Mesenteric fat pad (tissue), 1 donor: ENCODE results near the gene CLCN3. TPM values are rescaled to one million over a fixed set of nuclear protein-coding genes. Genes with fewer than 3 reads are reported as not detected.
"Not testable (repeated sequence)": the region's sequence is repeated elsewhere in the genome, so short reads cannot be mapped to it uniquely, and the experiment has no call there.

Experiments used
- DNase-seq: peaks from one replicate; pipeline ENCODE4 v3.0.0-alpha.2; 2020; ENCODE audit warnings: low spot score
- total RNA-seq: library from RNA; stranded (reverse); fragmentation: NEBNext Ultra II Directional; extraction: Animal tissue kit (Norgen Biotek cat#: 25700); gene quantifications from one replicate; pipeline ENCODE4 v1.2.1, GENCODE V29; 2021
- donor health status: DM: yes; HTN: yes; CAD: no.

CLCN3 gene
- total RNA-seq, 1 donor from 2014 or later = 28.7 TPM

DNA sequence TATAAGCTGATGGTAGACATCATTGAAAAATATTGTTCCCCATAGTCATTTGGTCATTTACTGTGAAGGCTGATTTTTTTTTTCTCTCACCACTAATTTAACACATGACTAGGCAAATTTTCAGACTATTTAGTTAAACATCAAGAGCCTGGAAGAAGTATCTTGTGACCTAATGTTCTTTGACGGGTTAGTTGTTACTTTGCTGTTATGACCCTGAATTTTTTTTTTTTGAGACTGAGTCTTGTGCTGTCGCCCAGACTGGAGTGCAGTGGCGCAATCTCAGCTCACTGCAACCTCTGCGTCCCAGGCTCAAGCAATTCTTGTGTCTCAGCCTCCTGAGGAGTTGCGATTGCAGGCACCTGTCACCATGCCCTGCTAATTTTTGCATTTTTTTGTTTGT is 70.4 kb downstream of the CLCN3 start:
- no peak for DNase-seq

DNA sequence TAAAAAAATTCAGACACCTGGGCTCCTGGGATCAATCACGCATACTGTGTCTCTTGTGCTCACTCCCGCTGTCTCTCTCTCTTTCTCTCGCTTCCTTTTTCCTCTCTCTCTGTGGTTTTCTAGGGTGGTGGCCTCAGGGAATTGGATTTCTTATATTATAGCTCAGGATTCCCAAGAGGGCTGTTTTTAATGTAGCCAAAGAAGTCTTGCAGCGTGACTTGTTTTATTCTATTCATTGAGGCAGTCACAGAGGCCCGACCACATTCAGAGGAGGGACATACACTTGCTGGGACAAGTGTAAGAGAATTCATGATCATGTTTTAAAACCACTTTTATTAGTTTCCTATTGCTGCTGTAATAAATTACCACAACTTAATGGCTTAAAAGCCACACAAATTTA is 78.0 kb downstream of the CLCN3 start:
- DNase-seq = no peak

DNA sequence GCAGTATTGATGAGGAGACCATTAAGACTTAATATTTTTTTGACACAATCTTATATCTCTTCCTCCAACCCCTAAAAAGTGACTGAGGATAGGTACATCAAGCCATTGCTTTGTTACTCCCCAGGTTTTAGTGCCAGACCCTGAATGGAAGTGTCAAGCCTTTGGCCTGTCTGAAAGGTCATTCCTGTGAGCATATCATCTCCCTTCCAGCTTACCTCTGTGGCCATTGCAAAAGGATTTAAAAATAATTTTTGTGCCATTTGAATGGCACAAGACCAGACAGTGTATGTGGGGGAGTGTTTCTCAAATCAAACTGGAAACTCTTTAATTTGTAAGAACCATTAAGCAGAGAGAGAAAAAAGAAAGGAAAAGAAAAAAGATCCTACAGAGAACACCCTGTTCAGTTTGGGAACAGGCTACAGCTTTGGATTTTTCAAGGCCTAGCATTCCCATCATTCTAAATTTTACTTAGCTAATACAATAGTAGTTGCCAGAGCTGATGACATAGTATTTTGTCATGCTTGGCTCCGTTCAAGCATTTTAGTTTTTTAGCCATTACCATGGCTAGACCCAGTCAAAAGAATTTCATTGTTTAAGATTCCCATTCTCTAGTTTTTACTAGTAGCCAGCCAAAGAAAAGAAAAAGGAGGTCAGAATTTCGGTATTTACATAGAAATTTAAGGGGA is 87.7 kb downstream of the CLCN3 start:
- DNase-seq = no peak

- no peak for DNase-seq
Measured at GRCh38 chr4:169715826-169716225, 95.4 kb downstream of the CLCN3 start.

- DNase-seq = no peak
Measured at GRCh38 chr4:169716677-169717076, 96.3 kb downstream of the CLCN3 start.

DNA sequence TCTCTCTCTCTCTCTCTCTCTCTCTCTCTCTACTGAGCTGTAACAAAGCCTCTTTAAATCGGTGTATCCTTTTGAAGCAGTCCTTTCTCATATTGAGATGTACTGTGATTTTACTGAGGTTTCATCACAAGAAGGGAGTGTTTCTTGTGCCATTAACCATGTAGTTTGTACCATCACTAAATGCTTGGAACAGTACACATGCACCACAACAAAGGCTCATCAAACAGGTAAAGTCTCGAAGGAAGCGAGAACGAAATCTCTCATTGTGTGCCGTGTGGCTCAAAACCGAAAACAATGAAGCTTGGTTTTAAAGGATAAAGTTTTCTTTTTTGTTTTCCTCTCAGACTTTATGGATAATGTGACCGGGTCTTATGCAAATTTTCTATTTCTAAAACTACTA is 100.2 kb downstream of the CLCN3 start:
- DNase-seq = no peak

GRCh38 chr4:169723207-169723965 is 103.0 kb downstream of the CLCN3 start:
- DNase-seq = no peak

GRCh38 chr4:169724260-169724659 is 103.9 kb downstream of the CLCN3 start:
- DNase-seq = no peak

DNA sequence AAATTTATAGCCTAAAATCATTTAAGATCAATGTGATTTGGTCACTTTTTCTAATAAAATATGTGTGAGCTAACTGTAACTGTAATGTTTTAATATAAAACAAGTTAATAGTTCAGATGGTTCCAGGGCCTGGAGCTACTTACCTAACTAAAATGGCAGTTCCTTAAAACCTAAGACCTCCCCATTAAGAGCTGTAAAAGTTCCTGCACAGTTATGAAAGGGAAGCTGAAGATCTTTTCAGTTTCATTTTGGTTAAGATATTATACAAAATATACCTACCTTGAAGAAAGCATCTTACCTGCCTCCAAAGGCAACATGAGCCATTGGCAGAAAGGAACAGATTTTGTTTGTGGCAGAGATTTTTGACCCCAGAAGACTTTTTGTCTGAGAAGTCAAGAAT is 107.2 kb downstream of the CLCN3 start:
- no peak for DNase-seq

DNA sequence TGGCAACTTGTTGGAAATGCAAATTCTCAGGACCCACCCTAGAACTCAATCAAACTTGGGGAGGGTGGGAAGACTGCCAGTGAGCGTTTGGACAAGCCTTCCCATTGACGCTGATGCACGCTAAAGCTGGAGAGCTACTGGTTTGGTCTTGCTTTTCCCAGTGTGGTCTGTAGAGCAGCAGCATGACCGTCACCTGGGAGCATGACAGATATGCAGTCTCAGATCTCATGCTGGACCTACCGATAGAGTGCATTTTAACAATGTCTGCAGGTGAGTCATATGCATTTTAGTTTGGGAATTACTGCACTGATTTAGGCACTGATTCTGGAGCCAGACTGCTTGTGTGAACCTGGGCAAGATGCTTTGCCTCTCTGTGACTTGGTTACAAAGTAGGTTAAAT is 110.2 kb downstream of the CLCN3 start:
- DNase-seq = no peak

DNA sequence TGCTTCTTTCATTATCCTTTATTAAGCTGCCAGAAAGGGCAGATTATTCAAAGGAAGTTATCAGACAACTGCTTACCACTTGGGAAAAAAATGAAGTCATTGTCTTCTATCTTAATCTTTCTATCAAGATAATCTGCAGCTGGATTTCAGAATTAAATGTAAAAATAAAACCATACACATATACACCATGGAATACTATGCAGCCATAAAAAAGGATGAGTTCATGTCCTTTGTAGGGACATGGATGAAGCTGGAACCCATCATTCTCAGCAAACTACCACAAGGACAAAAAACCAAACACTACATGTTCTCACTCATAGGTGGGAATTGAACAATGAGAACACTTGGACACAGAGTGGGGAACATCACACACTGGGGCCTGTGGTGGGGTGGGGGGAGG is 118.2 kb downstream of the CLCN3 start:
- DNase-seq = not testable (repeated sequence)

GRCh38 chr4:169741569-169741968 is 121.2 kb downstream of the CLCN3 start:
- DNase-seq = no peak

- DNase-seq = no peak
Measured at GRCh38 chr4:169744601-169745000, 124.2 kb downstream of the CLCN3 start.

DNA sequence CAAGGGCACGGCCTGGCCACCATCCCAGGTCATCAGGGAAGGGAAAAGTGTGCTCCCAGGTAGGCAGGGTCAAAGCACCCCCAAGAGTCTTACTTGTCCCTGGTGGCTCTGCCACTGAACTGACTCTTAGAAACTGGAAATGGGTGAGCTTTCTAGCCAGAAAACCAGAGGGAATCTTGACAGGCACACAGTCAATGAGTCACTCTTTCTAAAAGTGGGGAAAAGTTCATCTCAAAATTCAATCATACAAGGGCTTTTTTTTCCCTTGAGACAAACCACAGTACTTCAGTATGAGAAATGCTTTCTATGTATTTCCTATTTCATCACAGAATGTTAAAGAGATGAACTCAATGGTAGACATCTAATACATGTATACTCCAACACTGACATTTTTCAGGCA is 124.9 kb downstream of the CLCN3 start:
- DNase-seq = no peak

- DNase-seq = no peak
Measured at GRCh38 chr4:169756971-169757574, 136.7 kb downstream of the CLCN3 start.

- peak; percentile 98 for DNase-seq
Measured at GRCh38 chr4:169757575-169758184, 137.3 kb downstream of the CLCN3 start, which contains the start of gene HPF1. Gene HPF1, minus strand, starts transcription at chr4:169757944. Its CDS starts 67 bp downstream, at chr4:169757877.

DNA sequence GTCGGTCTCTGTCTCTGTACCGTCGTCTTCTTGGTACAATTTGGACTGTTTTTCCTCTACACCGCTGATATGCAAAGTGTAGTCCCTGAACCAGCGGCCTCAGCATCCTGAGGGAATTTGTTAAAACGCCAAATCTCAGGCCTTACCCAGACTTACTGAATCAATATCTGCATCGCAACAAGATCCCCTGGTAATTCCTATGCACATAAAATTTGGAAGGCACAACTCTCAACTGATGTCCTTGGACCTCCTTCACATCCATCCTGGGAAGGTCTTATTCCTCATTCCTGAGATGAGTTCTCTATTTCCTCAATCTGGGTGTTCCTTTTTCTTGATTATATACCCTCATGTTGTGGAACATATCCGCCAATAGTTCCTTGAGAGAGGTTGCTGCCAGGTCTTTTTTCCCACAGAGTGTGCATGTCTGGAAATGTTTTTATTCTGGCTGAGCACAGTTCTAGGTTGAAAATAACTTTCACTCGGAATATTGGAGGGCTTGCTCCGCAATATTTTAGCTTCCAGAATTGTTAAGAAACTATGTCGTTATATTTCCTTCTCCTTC is 138.1 kb downstream of the CLCN3 start:
- no peak for DNase-seq

GRCh38 chr4:169761846-169762245 is 141.5 kb downstream of the CLCN3 start:
- no peak for DNase-seq

GRCh38 chr4:169765835-169766234 is 145.5 kb downstream of the CLCN3 start:
- no peak for DNase-seq

DNA sequence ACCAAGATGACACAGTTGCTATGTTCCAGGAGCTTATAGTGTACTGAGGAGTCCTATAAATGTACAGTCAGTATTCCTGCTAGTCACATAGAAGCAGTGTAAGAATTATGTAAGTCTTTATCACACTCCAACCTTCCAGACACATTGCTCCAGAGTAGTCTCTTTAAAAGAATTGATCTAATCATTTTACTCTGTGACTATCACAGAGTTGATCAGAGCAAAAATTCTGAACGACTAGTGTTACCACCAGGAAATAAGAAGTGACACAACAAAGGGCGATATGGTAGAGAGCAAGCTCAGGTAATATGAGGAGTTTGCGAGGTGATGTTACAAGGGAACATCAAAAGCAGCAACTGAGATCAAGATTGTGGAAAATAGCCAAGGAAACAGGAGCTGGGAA is 146.4 kb downstream of the CLCN3 start:
- DNase-seq = no peak

GRCh38 chr4:169768385-169768784 is 148.0 kb downstream of the CLCN3 start:
- DNase-seq = no peak

DNA sequence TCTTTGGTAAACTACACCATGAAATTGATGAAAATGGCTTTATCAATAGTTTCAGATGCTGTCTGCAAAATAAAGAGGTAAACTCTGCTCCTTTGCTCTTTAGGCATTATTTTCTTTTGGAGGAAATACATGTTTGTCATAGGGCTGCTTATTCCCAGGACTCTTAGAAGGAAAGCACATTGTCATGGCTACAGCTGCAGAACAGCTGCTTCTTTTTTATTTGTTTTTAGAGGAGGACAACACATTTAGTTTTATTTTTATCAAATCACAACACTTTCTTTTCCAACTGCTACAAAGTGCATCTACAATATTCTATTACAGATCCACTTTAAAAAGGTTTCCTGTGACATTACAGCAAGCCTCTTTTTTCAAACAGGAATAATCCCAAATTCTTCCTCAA is 150.0 kb downstream of the CLCN3 start:
- no peak for DNase-seq
